Effector memory CD8-positive, alpha-beta T cell (primary cell): ENCODE measurements around the gene OFD1.
A peak's percentile ranks its signal among the peaks of the same experiment; 100 is the strongest.

Experiments
- ATAC-seq: fragments of 150-1000 bp; cut with Tn5 transposase; replicated peaks from 2 replicates; pipeline ENCODE4 v1.10.0; 2021; ENCODE audit warnings: mild to moderate bottlenecking, moderate library complexity
- DNase-seq, 3 experiments: peaks; one replicate each; pipeline ENCODE4 v3.0.0; 2021
- H3K27ac Mint-ChIP-seq, 2 donors: one replicate each; pipeline ENCODE4 v1.8.0; 2022; ENCODE audit warnings: mild to moderate bottlenecking in 2 of 2, mixed read lengths in 2 of 2, moderate library complexity in 2 of 2
- H3K27me3 Mint-ChIP-seq, 2 donors: one replicate each; pipeline ENCODE4 v1.8.0; 2022; ENCODE audit warnings: mixed read lengths in 2 of 2
- H3K36me3 Mint-ChIP-seq: one replicate; pipeline ENCODE4 v1.8.0; 2022; ENCODE audit warnings: mild to moderate bottlenecking, moderate library complexity, mixed read lengths; ENCODE audit not compliant: insufficient read depth
- H3K4me1 Mint-ChIP-seq, 2 donors: one replicate each; pipeline ENCODE4 v1.8.0; 2022; ENCODE audit warnings: low read depth in 2 of 2, mixed read lengths in 2 of 2
- H3K4me3 Mint-ChIP-seq, 2 donors: one replicate each; pipeline ENCODE4 v1.8.0; 2022; ENCODE audit warnings: mild to moderate bottlenecking in 2 of 2, mixed read lengths in 2 of 2, moderate library complexity in 2 of 2
- H3K9me3 Mint-ChIP-seq, 2 donors: one replicate each; pipeline ENCODE4 v1.8.0; 2022; ENCODE audit warnings: mixed read lengths in 2 of 2

The OFD1 gene

GRCh38 chrX:13750204-13750603 is 15.7 kb downstream of the OFD1 start:
- ATAC-seq (peak; percentile 71), DNase-seq (peak in 1 of 3 experiments; percentile 5)
- no peak overlapping the region for H3K4me3 Mint-ChIP-seq
- H3K4me1 Mint-ChIP-seq: peaks cover 23 to 25% of the 10 kb centered on the region in 2 donors
- H3K9me3 Mint-ChIP-seq: no peaks in the 10 kb centered on the region
- H3K36me3 Mint-ChIP-seq: peaks cover 44% of the 10 kb centered on the region
- H3K27me3 Mint-ChIP-seq: no peaks in the 10 kb centered on the region
- H3K27ac Mint-ChIP-seq: peak overlapping the region; percentile 75 to 89

DNA sequence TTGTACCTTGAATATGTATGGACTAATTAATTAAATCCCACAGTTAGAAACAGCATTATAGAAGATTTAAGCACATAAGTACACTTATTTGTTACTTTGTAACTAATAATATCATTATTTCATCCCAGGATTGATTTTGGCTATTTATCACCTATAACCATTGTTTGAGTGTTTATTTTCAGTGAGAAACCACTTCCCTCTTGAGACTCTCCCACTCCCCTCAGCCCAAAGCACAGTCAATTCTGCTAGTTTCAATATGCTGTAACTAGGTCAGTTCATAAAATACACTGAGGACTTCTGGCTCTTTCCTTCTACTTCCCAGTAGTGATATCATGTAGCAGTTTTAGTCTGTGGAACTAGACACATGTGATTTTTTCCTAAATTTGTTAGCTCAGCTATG is 16.3 kb downstream of the OFD1 start:
- DNase-seq: no peak
- Mint-ChIP-seq H3K4me3 (no peak overlapping the region), H3K36me3 (peaks cover 46% of the 10 kb centered on the region), H3K27ac (peak overlapping the region in 1 of 2 donors; percentile 89), H3K27me3 (no peaks in the 10 kb centered on the region), H3K4me1 (peaks cover 23 to 25% of the 10 kb centered on the region in 2 donors), H3K9me3 (no peaks in the 10 kb centered on the region)
- peak; percentile 37 for ATAC-seq

DNA sequence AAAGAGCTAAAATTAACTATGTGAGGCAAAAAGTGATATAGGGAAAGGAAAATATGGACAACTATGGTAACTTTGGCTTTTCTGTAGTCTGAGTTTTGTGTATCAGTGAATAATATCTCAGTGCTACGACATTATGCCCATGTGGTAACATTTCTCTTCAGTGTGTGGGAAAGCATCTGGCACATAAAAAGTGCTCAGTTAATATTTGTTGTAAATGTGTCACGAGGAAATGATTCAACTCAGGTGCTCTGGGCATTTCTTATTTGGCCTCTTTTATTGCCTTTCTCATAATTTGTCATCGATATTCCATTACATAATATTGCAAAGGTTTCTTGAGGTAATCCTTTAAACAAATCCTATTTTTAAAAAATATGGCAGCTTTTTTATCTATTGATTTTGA is 17.6 kb downstream of the OFD1 start:
- Mint-ChIP-seq H3K27me3 (no peaks in the 10 kb centered on the region), H3K27ac (no peak overlapping the region), H3K4me1 (peaks cover 22% of the 10 kb centered on the region in 2 donors), H3K36me3 (peaks cover 45% of the 10 kb centered on the region), H3K9me3 (no peaks in the 10 kb centered on the region), H3K4me3 (no peak overlapping the region)
- DNase-seq: no peak
- no peak for ATAC-seq

GRCh38 chrX:13752646-13753045 is 18.1 kb downstream of the OFD1 start:
- no peak for ATAC-seq
- Mint-ChIP-seq H3K27ac (peak overlapping the region; percentile 79 to 91), H3K27me3 (no peaks in the 10 kb centered on the region), H3K4me3 (no peak overlapping the region), H3K36me3 (peaks cover 47% of the 10 kb centered on the region), H3K4me1 (peaks cover 17% of the 10 kb centered on the region in 2 donors), H3K9me3 (no peaks in the 10 kb centered on the region)
- DNase-seq: no peak

DNA sequence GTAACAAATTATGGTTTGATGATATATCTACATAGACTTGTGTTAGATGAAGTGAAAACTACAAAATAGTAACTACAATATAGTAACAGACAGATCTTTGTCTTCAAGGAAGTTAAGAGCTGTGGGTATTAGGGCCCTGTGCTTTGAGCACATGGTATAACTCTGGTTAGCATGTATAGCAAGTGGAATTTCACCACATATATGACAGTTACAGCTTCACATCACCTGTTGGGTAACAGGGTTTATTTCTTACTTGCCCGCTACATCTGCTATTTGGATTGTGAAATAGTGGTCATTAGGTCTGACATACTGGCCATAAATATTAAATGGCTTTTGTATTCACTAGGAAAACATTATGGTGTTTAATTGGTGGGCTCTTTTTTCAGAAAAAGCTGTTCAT is 20.2 kb downstream of the OFD1 start:
- Mint-ChIP-seq H3K27ac (no peak overlapping the region), H3K36me3 (peaks cover 54% of the 10 kb centered on the region), H3K4me1 (peaks cover 21 to 22% of the 10 kb centered on the region in 2 donors), H3K27me3 (no peaks in the 10 kb centered on the region), H3K9me3 (no peaks in the 10 kb centered on the region), H3K4me3 (no peak overlapping the region)
- ATAC-seq (no peak), DNase-seq (no peak)

GRCh38 chrX:13755254-13755653 is 20.7 kb downstream of the OFD1 start:
- H3K4me1 Mint-ChIP-seq: peaks cover 18 to 19% of the 10 kb centered on the region in 2 donors
- H3K4me3 Mint-ChIP-seq: no peak overlapping the region
- H3K36me3 Mint-ChIP-seq: peaks cover 59% of the 10 kb centered on the region
- no peak overlapping the region for H3K27ac Mint-ChIP-seq
- peak in 1 of 3 experiments; percentile 1 for DNase-seq
- no peaks in the 10 kb centered on the region for H3K27me3 Mint-ChIP-seq
- peak; percentile 81 for ATAC-seq
- no peaks in the 10 kb centered on the region for H3K9me3 Mint-ChIP-seq

DNA sequence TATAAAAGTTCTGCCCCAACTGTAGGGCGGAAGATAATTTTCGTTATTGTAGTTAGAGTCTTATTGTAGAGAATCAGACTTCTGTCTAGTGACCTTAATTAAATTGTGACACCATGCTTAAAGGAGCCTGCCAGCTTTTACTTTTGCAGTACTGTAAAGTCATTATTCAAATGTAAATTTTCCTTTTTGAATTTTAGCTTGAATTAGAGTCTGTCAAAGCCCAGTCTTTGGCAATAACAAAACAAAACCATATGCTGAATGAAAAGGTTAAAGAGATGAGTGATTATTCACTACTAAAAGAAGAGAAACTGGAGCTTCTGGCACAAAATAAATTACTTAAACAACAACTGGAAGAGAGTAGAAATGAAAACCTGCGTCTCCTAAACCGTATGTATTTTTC is 21.8 kb downstream of the OFD1 start:
- no peaks in the 10 kb centered on the region for H3K27me3 Mint-ChIP-seq
- H3K36me3 Mint-ChIP-seq: peaks cover 69% of the 10 kb centered on the region
- H3K9me3 Mint-ChIP-seq: no peaks in the 10 kb centered on the region
- DNase-seq: no peak
- ATAC-seq: no peak
- no peak overlapping the region for H3K27ac Mint-ChIP-seq
- H3K4me1 Mint-ChIP-seq: peaks cover 13 to 15% of the 10 kb centered on the region in 2 donors
- H3K4me3 Mint-ChIP-seq: no peak overlapping the region

DNA sequence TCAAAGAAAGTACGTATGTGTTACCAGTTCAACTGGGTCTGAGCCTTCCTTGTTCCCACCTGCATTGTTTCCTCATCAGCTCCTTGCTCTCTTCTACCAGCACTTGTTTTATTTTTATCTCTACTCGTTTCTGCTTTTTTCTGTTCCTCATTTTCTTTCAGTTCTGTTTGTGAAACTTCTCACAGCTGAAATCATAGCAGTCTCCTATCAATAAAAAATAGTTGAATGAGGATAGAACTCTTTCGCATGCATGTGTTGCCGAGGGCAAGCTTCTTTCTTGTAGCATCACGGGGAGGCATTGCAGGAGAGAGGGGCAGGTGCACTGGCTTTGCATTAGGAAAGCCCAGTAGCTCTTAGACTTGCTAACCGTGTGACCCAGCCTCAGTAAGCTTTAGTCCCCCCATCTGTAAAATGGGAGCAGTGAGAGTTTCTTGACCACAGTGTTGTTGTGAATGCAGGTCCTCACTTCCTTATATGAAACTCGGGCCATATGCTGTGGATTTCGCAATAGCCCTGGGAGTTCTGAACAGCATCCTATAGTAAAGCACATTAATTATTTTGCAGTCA is 24.7 kb downstream of the OFD1 start:
- no peak overlapping the region for H3K4me3 Mint-ChIP-seq
- H3K9me3 Mint-ChIP-seq: no peaks in the 10 kb centered on the region
- DNase-seq (no peak), ATAC-seq (no peak)
- H3K27me3 Mint-ChIP-seq: no peaks in the 10 kb centered on the region
- H3K36me3 Mint-ChIP-seq: peaks cover 71% of the 10 kb centered on the region
- peaks cover 7 to 8% of the 10 kb centered on the region in 2 donors for H3K4me1 Mint-ChIP-seq
- H3K27ac Mint-ChIP-seq: no peak overlapping the region

DNA sequence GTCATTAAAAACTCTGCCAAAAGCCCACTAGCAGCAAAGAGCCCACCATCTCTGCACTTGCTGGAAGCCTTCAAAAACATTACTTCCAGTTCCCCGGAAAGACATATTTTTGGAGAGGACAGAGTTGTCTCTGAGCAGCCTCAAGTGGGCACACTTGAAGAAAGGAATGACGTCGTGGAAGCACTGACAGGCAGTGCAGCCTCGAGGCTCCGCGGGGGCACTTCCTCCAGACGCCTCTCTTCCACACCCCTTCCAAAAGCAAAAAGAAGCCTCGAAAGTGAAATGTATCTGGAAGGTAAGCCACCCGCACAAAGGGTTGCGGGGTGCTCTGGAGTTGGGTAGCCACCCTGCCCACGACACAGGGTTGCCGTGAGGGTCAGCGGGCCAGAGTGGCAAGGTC is 25.9 kb downstream of the OFD1 start:
- DNase-seq (no peak), ATAC-seq (no peak)
- Mint-ChIP-seq H3K27me3 (no peaks in the 10 kb centered on the region), H3K4me1 (peaks cover 5 to 7% of the 10 kb centered on the region in 2 donors), H3K9me3 (no peaks in the 10 kb centered on the region), H3K4me3 (no peak overlapping the region), H3K36me3 (peaks cover 78% of the 10 kb centered on the region), H3K27ac (no peak overlapping the region)

GRCh38 chrX:13761606-13762414 is 27.3 kb downstream of the OFD1 start:
- H3K4me1 Mint-ChIP-seq: peaks cover 7 to 13% of the 10 kb centered on the region in 2 donors
- no peaks in the 10 kb centered on the region for H3K27me3 Mint-ChIP-seq
- no peaks in the 10 kb centered on the region for H3K9me3 Mint-ChIP-seq
- DNase-seq (no peak), ATAC-seq (no peak)
- peak overlapping the region in 1 of 2 donors; percentile 73 for H3K27ac Mint-ChIP-seq
- no peak overlapping the region for H3K4me3 Mint-ChIP-seq
- H3K36me3 Mint-ChIP-seq: peaks cover 82% of the 10 kb centered on the region

DNA sequence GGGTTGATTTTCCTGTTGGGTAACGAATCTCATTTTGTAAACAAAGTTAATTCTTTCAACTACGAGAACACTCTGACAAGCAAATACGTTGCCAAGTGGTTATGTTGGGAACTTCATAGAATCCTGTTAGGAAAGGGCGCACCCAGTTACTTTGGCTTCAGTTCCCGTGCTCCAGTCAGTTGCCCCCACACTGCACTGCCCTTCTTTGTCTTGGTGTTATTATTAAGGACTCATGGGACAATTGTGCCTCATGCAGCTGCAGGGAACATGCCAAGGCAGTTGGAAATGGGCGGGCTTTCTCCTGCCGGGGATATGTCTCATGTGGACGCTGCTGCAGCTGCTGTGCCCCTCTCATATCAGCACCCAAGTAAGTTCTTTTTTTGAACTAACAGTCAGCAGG is 28.9 kb downstream of the OFD1 start:
- H3K4me1 Mint-ChIP-seq: peaks cover 3 to 14% of the 10 kb centered on the region in 2 donors
- H3K4me3 Mint-ChIP-seq: no peak overlapping the region
- peaks cover 89% of the 10 kb centered on the region for H3K36me3 Mint-ChIP-seq
- no peak overlapping the region for H3K27ac Mint-ChIP-seq
- H3K9me3 Mint-ChIP-seq: no peaks in the 10 kb centered on the region
- H3K27me3 Mint-ChIP-seq: no peaks in the 10 kb centered on the region
- DNase-seq (no peak), ATAC-seq (no peak)

DNA sequence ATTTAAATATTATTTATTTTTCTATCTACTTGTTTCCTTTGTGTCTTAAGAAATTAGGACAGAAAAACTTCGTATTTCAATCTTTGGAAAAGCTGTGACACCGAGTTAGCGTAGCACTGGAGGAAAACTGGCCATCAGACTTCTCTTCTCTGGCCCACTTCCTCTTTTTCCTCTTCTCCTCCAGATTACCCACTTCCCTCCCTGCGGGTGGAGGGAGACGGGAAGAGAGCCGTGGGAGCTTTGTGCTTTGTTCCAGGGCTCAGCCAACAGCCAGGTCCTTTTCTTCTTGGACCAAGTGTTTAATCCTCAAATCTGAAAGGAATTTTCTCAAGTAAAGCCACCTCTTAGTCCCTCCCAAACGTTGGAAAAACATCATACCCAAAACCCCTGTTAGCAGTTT is 29.7 kb downstream of the OFD1 start:
- peaks cover 0 to 10% of the 10 kb centered on the region in 2 donors for H3K4me1 Mint-ChIP-seq
- no peak overlapping the region for H3K4me3 Mint-ChIP-seq
- H3K9me3 Mint-ChIP-seq: no peaks in the 10 kb centered on the region
- no peak for DNase-seq
- H3K27me3 Mint-ChIP-seq: no peaks in the 10 kb centered on the region
- ATAC-seq: no peak
- H3K36me3 Mint-ChIP-seq: peaks cover 89% of the 10 kb centered on the region
- H3K27ac Mint-ChIP-seq: no peak overlapping the region

DNA sequence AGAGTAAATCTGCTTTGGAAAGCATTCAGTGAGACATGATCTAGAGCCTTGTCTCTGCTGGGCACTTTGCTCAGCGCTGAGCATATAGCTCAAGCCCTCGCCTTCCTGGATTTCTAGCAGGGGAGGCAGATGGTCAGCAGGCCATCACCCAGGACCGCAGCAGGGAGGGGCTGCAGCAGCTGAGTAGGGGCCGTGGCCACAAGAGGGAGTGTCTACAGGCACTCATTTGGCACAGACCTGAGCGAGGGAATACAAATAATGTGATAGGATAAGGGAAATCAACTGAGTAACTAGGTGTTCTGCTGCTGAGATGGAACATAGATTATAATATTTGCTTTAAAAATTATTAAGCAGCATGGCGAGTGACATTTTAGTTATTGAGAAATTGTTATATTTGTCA is 30.2 kb downstream of the OFD1 start:
- Mint-ChIP-seq H3K36me3 (peaks cover 92% of the 10 kb centered on the region), H3K4me1 (peaks cover 3 to 8% of the 10 kb centered on the region in 2 donors), H3K27ac (no peak overlapping the region), H3K4me3 (no peak overlapping the region), H3K27me3 (no peaks in the 10 kb centered on the region), H3K9me3 (no peaks in the 10 kb centered on the region)
- no peak for ATAC-seq
- no peak for DNase-seq

GRCh38 chrX:13768939-13769338 is 34.4 kb downstream of the OFD1 start:
- Mint-ChIP-seq H3K27me3 (no peaks in the 10 kb centered on the region), H3K4me1 (peaks cover 6 to 13% of the 10 kb centered on the region in 2 donors), H3K9me3 (no peaks in the 10 kb centered on the region), H3K36me3 (peaks cover 89% of the 10 kb centered on the region), H3K27ac (no peak overlapping the region), H3K4me3 (no peak overlapping the region)
- DNase-seq (no peak), ATAC-seq (no peak)
